D721Med (cell line): ENCODE data around the gene KRTAP17-1.

Experiments used
- DNase-seq: peaks from one replicate; pipeline ENCODE4 v3.0.0; 2011; ENCODE audit warnings: low spot score; ENCODE audit not compliant: insufficient read length
- FAIRE-seq: peaks from 2 replicates; lab custom pipeline; 2011; peaks lifted over from hg19 to GRCh38; lab: Jason Lieb, UNC
- TF ChIP-seq, protein P1 (sequence below): IDR thresholded peaks from 2 replicates; pipeline ENCODE4 v1.5.1; 2012; ENCODE audit warnings: mild to moderate bottlenecking, control low read depth; ENCODE audit not compliant: insufficient read depth; ENCODE audit errors: missing control alignments

Gene KRTAP17-1

DNA sequence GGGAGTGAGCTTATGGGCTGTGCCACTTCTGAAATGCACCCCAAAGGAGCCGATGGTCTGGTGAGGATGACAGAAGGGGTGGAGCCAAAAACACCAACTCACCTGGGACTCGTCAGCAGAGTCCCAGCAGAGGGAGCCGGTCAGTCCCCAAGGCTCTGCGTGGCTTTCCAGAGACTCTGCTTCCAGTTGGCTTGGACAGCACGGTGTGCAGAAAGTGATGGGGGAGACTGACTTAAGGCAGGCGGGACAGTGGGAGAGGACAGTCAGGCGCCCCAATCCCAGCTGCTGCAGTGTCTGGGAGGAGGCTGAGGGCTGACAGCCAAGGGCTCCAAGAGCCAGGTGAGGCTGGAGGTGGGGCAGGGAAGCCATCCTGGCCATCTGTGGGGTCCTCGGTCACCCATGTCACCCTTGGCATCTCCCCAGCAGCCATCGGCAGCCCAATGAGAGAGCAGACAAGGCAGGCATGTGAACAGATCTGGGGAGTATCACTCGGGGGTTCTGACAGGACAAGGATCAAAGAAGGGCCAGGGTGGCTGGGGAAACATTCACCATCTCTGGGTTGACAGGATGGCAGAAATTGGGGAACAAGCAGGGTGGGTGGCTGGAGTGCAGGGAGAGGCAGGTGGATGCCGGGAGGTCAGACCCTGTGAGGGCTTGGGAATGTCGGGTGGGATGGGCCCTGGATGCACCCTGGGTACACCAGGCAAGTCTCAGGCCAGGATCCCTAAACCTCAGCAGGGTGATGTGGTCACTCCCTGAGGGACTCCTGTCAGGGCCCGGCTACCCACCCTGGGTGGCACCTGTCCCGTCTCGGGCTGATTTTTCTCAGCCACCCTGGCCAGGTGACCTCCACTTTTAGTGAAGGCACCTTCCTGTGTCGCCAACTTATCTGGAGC lies 8.9 kb upstream of the KRTAP17-1 start:
- DNase-seq (no peak), FAIRE-seq (no peak)
- TF ChIP-seq, protein P1, sequence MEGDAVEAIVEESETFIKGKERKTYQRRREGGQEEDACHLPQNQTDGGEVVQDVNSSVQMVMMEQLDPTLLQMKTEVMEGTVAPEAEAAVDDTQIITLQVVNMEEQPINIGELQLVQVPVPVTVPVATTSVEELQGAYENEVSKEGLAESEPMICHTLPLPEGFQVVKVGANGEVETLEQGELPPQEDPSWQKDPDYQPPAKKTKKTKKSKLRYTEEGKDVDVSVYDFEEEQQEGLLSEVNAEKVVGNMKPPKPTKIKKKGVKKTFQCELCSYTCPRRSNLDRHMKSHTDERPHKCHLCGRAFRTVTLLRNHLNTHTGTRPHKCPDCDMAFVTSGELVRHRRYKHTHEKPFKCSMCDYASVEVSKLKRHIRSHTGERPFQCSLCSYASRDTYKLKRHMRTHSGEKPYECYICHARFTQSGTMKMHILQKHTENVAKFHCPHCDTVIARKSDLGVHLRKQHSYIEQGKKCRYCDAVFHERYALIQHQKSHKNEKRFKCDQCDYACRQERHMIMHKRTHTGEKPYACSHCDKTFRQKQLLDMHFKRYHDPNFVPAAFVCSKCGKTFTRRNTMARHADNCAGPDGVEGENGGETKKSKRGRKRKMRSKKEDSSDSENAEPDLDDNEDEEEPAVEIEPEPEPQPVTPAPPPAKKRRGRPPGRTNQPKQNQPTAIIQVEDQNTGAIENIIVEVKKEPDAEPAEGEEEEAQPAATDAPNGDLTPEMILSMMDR: no peak

DNA sequence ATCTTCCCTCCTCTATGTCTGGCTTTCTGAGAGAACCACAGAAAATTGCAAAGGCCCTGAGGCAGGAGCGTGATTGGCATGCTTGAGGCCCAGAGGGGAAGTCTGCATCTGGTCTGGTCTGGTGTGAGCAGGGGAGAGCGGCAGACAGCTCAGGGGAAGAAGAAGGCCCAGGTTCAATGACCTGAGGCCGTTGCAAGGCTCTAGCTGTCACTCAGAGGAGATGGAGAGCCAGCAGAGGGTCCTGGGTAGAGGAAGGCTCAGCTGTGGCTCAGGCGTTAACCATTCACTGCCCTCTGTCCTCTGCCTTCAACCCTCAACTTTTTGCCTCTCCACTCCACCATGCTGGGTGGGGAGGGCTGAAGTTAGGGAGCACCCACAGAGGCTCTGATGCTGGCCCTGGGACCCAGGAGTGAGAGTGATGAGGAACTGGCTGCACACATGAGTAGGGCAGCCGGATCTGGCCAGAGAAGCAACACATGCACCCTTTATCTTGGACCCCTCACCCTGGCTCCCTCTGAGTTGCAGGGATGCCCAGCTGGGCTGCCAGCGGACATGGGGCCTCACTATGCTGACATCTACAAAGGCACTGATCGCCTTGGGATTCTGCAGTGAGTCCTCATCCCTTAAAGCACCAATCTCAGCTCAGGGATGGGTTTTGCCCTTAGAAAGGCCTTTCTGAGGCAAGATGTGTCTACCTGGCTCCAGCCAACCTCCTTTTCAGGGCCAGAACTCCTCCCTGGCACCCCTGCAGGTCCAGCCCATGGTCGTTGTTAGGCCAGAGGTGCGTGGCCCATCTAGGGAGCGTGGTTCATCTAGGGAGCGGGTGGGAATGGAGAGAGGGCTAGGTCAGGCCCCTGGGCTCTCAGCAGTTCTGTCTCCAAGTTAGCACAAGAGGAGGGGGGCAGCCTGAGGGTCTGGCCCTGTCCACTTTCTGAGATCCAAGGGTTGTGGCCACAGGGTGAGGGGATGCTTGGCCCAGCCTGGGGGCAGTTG lies 7.7 kb upstream of the KRTAP17-1 start:
- FAIRE-seq (no peak), DNase-seq (no peak)
- TF ChIP-seq, protein P1: no peak

DNA sequence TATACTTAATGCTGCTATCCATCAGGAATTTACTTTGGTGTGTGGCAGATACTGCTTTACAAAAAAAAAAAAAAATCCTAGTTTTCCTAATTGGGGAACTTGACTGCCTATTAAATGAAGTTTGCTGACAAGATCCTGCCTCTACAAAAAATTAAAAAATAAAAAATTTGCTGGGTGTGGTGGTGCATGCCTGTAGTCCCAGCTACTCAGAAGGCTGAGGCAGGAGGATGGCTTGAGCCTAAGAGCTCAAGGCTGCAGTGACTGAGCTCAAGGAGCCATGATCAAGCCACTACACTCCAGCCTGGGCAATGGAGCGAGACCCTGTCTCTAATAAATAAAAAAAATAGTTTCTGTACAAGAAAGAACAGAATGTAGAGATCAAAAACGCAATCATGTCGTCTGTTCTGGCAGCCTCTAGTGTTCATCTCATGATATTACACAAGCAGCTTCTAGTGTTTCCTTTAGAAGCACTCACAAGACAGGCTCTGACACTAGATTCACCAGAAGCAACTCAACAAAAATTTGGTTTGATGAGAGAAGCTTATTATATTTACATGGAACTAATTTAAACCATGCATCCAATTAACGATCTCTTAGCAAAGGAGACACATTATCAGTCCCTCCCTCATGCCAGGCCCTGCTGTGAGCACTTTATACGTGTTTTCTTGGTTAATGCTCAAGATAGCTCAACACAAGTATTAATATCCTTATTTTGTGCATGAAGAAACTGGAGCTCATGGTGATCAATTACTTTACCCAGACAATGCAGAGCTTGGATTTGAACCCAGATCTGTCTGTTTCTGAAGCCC lies 6.8 kb upstream of the KRTAP17-1 start:
- FAIRE-seq (no peak), DNase-seq (no peak)
- TF ChIP-seq, protein P1: peak; percentile 53

DNA sequence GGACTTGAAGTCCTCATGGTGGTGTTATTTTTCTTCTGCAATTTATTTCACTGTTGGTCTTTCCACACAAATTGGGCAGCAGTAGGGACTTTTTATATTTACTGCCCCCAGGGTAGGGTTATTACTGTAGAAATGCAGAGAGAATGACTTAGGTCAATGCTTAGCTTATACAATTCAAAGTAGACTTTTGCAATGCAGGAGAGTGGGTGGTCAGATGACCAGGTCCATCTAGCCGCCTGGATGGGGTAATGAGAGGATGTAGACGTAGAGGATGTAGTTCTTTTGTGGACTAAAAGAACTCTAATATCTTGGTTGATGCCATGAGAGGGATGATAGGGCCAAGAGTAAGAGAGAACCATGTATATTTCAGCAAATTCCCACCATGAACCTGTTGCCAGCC lies 2.7 kb upstream of the KRTAP17-1 start:
- DNase-seq: no peak
- TF ChIP-seq, protein P1: no peak
- FAIRE-seq: no peak

DNA sequence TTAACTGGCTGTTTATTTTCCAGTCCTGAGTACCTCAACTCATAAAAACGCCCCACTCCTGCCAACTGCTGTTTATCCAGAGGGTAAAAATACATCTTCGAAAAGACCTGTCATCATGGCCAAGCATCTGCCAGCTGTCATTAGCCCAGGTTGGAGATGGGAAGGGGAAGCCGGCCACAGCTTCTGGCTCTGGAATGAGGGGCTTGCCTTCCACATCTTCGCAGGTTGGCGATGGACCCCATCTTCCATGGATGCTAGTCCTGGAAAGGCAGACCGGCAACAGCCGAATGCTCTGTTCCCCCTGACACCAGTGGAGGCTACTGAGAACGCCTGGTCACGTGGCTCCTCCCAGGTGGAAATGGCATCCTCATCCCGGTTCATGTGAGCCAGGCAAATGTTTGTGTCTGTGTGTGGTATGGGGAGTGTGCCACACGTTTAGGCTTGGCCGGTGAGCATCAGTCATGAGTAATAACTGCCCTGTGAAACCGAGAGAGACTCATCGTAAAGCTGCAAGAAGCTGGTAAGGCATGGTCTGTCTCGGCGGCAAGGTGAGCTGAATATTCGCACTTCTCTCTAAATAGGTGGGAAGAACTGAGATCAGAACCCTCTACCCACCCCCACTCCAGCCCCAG lies 420 bp upstream of the KRTAP17-1 start:
- TF ChIP-seq, protein P1: no peak
- FAIRE-seq: no peak
- no peak for DNase-seq

DNA sequence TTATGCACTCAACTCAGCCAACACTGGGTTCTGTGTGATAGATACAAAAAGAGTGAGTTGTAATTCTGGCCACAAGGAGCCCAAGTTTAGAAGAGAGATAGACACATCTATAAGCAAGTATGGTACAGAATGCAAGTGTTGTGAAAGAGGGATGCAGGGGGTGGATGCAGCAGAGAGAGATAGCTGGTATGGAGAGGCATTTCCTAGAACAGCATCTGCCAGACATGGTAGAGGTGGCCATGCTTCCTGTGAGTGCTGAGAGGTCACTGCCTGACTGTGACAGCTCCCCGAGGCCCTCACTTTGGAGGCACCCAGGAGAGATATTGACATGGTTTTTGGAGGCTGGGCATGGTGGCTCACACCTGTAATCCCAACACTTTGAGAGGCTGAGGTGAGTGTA lies 4.4 kb downstream of the KRTAP17-1 start:
- DNase-seq (no peak), FAIRE-seq (no peak)
- TF ChIP-seq, protein P1: no peak
